Right cardiac atrium (tissue), 5 donors: ENCODE results near the gene CSNK1D. TPM values are rescaled to one million over a fixed set of nuclear protein-coding genes. Genes with fewer than 3 reads are reported as not detected.
A peak's percentile ranks its signal among the peaks of the same experiment; 100 is the strongest.
"Not testable (repeated sequence)": the region's sequence is repeated elsewhere in the genome, so short reads cannot be mapped to it uniquely, and the experiment has no call there.

ENCODE experiments used
- ATAC-seq, 2 donors: fragments of 200-7000 bp; cut with Tn5 transposase; one replicate each; pipeline versions ENCODE4 v1.8.0 to v1.9.1; 2020; ENCODE audit warnings: moderate library complexity in 2 of 2, mild to moderate bottlenecking in 1 of 2
- DNase-seq, 3 donors: peaks; one replicate each; pipeline ENCODE4 v3.0.0-alpha.2; 2020
- H3K27ac ChIP-seq: one replicate; pipeline ENCODE4 v1.5.1; 2013; ENCODE audit warnings: mild to moderate bottlenecking, low read length, control low read depth, moderate library complexity
- H3K27me3 ChIP-seq: one replicate; pipeline ENCODE4 v1.6.1; 2013; ENCODE audit not compliant: control insufficient read depth, insufficient read depth
- H3K4me1 ChIP-seq: one replicate; pipeline ENCODE4 v1.6.1; 2013; ENCODE audit warnings: low read length; ENCODE audit not compliant: control insufficient read depth, insufficient read depth
- H3K4me3 ChIP-seq: one replicate; pipeline ENCODE4 v1.5.1; 2013; ENCODE audit warnings: low read length, control low read depth
- H3K9me3 ChIP-seq: one replicate; pipeline ENCODE4 v1.6.1; 2013; ENCODE audit warnings: low read length; ENCODE audit not compliant: control insufficient read depth
- WGBS: extraction: QIAGEN DNeasy Blood & Tissue Kit; methylation state at CpG from one replicate; pipeline ENCODE4 v1.1.7; 2013; 5-methylcytosine and 5-hydroxymethylcytosine counted together
- intact Hi-C, 4 donors: fragments of 100-400 bp; cut with DNase I; formaldehyde crosslinking; loops; one replicate each; pipeline versions ENCODE4 v1.11.0 to v1.14.0; 2022 to 2023
- microRNA-seq, 2 donors: library from miRNA; unstranded; fragments of <30 nt; microRNA quantifications; one replicate each; pipeline ENCODE4 v1.2.0, GENCODE V29; 2020 to 2021
- polyA plus RNA-seq: library from polyadenylated mRNA; stranded (reverse); fragments of 200-250 nt; gene quantifications from one replicate; pipeline ENCODE4 v1.2.3, GENCODE V29; 2013
- total RNA-seq, 4 donors: library from RNA; stranded (reverse); fragmentation: NEBNext Ultra II Directional; extraction: Animal tissue kit (Norgen Biotek cat#: 25700); gene quantifications; one replicate each; pipeline ENCODE4 v1.2.1, GENCODE V29; 2021
- donor health status: healthy with polysubstance abuse.
- donor health status: DM: no; HTN: yes; CAD: no.
- donor health status: DM: no; HTN: no; CAD: no.
- donor health status: DM: no; HTN: yes; CAD: no; lungs with severe emphysema.
- donor health status: DM: yes; HTN: yes; CAD: no.

CSNK1D gene
- total and polyA plus RNA-seq, 5 donors: 61.7 to 81.7 (median 73.3) TPM

DNA sequence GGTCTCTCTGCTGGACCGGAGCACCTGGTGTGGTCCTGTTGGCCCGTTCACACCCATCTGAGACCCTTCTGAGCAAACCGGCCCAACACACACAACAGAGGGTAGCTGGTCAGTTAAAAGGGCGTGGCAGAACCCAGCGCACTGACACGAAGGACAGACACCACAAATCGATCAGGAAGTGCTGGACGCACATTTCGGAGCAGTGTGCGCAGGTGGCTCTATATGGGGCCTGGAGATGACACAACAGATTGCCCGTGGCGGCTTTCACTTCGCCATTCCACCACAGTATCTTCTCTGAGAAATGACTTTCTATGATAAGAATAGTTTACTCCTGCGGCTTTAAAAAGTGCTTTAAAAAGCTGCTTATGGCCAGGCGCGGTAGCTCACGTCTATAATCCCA lies 73.4 kb downstream of the CSNK1D start:
- ATAC-seq (no peak), DNase-seq (peak in 1 of 3 donors; percentile 34)
- Histone ChIP-seq H3K9me3 (no peaks in the 10 kb centered on the region), H3K4me1 (no peaks in the 10 kb centered on the region), H3K4me3 (no peak overlapping the region), H3K27ac (no peak overlapping the region), H3K27me3 (no peaks in the 10 kb centered on the region)
- 93% methylated on average over 17 of the region's 17 CpGs for WGBS
- intact Hi-C loops: loop anchor here in 1 of 4 donors (10.0 kb wide), 1 partner anchor 125 kb away; no protein-coding TSS in a partner anchor

- Histone ChIP-seq H3K27me3 (no peaks in the 10 kb centered on the region), H3K4me1 (no peaks in the 10 kb centered on the region), H3K4me3 (no peak overlapping the region), H3K27ac (no peak overlapping the region), H3K9me3 (no peaks in the 10 kb centered on the region)
- DNase-seq (peak in 2 of 3 donors; percentile 16 to 42), ATAC-seq (no peak)
- 92% methylated on average over 12 of the region's 12 CpGs for WGBS
- intact Hi-C loops: no loop called here
These were observed 74.0 kb downstream of the CSNK1D start for GRCh38 chr17:82199496-82199895.

DNA sequence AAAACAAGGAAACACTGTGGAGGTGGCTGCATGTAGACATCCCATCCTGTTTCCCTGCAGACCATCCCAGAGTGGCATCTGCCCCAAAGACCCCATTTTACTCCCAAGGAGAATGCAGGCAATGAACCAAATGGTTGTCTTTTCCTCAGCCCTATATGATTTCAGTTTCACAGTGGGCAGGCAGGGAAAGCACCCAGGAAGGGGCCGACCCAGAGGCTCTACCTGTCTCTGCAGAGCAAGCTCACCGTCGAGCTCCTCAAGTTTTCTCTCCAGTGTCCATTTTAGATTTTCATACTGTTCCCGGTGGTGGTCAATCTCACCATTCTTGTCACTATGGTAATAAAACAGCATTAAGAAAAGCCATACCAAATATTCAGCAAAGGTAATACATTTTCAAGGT lies 75.4 kb downstream of the CSNK1D start:
- 88% methylated on average over 4 of the region's 4 CpGs for WGBS
- ATAC-seq: no peak
- intact Hi-C loops: no loop called here
- Histone ChIP-seq H3K4me1 (no peaks in the 10 kb centered on the region), H3K27me3 (no peaks in the 10 kb centered on the region), H3K4me3 (no peak overlapping the region), H3K27ac (no peak overlapping the region), H3K9me3 (no peaks in the 10 kb centered on the region)
- DNase-seq: peak in 1 of 3 donors; percentile 4

- peak overlapping the region; percentile 39 for H3K27ac ChIP-seq
These were observed 77.5 kb downstream of the CSNK1D start for GRCh38 chr17:82195675-82196672.

DNA sequence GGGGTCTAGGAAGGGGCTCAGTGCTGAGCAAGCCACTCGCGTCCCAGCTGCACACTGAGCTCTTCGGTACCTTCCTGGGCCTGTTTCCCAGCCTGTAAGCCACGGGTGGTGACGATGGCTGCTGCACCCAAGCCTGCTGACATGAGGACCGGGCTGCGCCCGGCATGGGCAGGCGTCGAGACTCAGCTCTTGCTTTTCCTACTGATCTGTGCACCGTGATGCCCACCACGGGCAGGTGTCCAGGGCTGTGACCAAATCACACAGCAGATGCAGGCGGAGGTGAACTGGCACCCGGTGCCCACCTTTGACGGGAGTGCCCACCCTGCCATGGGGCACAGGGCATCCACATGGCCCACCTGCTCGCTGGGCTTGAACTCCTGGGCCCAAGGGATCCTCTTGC lies 78.7 kb downstream of the CSNK1D start:
- intact Hi-C loops: no loop called here
- H3K4me1 ChIP-seq: no peaks in the 10 kb centered on the region
- H3K4me3 ChIP-seq: no peak overlapping the region
- WGBS: 96% methylated on average over 16 of the region's 16 CpGs
- H3K9me3 ChIP-seq: no peaks in the 10 kb centered on the region
- no peaks in the 10 kb centered on the region for H3K27me3 ChIP-seq
- peak in 1 of 3 donors; percentile 47 for DNase-seq
- peak in 1 of 2 donors; percentile 20 for ATAC-seq
- H3K27ac ChIP-seq: no peak overlapping the region

More at GRCh38 chr17:82195675-82196672, 77.5 kb downstream of the CSNK1D start:
- no peaks in the 10 kb centered on the region for H3K9me3 ChIP-seq
- no peaks in the 10 kb centered on the region for H3K27me3 ChIP-seq
- intact Hi-C loops: no loop called here
- no peak overlapping the region for H3K4me3 ChIP-seq
- 64% methylated on average over 25 of the region's 25 CpGs for WGBS
- peak; percentile 54 to 89 (median 85) for DNase-seq
- H3K4me1 ChIP-seq: no peaks in the 10 kb centered on the region
- ATAC-seq: peak; percentile 51 to 71

- WGBS: 78% methylated on average over 16 of the region's 16 CpGs
- Histone ChIP-seq H3K9me3 (no peaks in the 10 kb centered on the region), H3K4me1 (no peaks in the 10 kb centered on the region), H3K27me3 (no peaks in the 10 kb centered on the region), H3K27ac (no peak overlapping the region), H3K4me3 (no peak overlapping the region)
- intact Hi-C loops: no loop called here
- DNase-seq (peak in 1 of 3 donors; percentile 44), ATAC-seq (peak; percentile 36 to 52)
These were observed 79.8 kb downstream of the CSNK1D start for GRCh38 chr17:82193520-82194220.

DNA sequence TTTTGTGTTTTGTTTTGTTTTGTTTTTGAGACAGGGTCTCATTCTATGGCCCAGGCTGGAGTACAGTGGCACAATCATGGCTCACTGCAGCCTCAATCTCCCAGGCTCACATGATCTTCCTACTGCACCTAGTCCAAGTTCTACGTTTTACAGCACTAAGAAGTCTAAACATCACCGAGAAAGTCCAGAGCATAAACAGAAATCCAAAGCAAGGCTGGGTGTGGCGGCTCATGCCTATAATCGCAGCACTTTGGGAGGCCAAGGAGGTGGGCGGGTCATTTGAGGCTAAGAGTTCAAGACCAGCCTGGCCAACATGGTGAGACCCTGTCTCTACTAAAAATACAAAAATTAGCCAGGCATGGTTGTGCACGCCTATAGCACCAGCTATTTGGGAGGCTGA lies 80.5 kb downstream of the CSNK1D start:
- not testable (repeated sequence) for H3K9me3 ChIP-seq, ATAC-seq

More for the DNA sequence above, 80.5 kb downstream of the CSNK1D start:
- H3K4me1 ChIP-seq, H3K27me3 ChIP-seq, DNase-seq, H3K4me3 ChIP-seq, intact Hi-C loops, H3K27ac ChIP-seq: not testable (repeated sequence)
- WGBS: 88% methylated on average over 6 of the region's 6 CpGs

Small RNA genes within 50 kb of the gene (microRNA-seq; reads per million reads assigned to microRNA genes)
- 0 reads per million in 2 donors for gene MIR6787

Other genes starting within 250 kb of the CSNK1D start
- 1 to 10 TPM; 1.0 to 2.0 (median 1.5) TPM for gene RAC3, start 242.0 kb downstream of the CSNK1D start, total RNA-seq
- 2.4 TPM for gene RAC3, start 242.0 kb downstream of the CSNK1D start, polyA plus RNA-seq
- gene DCXR, start 236.0 kb downstream of the CSNK1D start, total RNA-seq: 100 to 1,000 TPM; 127 to 181 (median 168) TPM
- gene DCXR, start 236.0 kb downstream of the CSNK1D start, polyA plus RNA-seq: 196 TPM
- gene RFNG, start 221.9 kb downstream of the CSNK1D start, total RNA-seq: 10 to 100 TPM; 19.0 to 25.1 (median 20.2) TPM
- 25.4 TPM for gene RFNG, start 221.9 kb downstream of the CSNK1D start, polyA plus RNA-seq
- 10 to 100 TPM; 87.1 to 93.7 (median 90.6) TPM for gene GPS1, start 221.8 kb downstream of the CSNK1D start, total RNA-seq
- gene GPS1, start 221.8 kb downstream of the CSNK1D start, polyA plus RNA-seq: 75.1 TPM
- gene DUS1L, start 207.9 kb downstream of the CSNK1D start, total RNA-seq: 10 to 100 TPM; 51.3 to 63.1 (median 58.4) TPM
- gene DUS1L, start 207.9 kb downstream of the CSNK1D start, polyA plus RNA-seq: 82.1 TPM
- 10 to 100 TPM; 14.3 to 71.8 (median 23.4) TPM for gene FASN, start 175.5 kb downstream of the CSNK1D start, total RNA-seq
- gene FASN, start 175.5 kb downstream of the CSNK1D start, polyA plus RNA-seq: 86.3 TPM
- 10 to 100 TPM; 14.8 to 17.3 (median 16.5) TPM for gene CCDC57, start 60.9 kb downstream of the CSNK1D start, total RNA-seq
- gene CCDC57, start 60.9 kb downstream of the CSNK1D start, polyA plus RNA-seq: 12.1 TPM
- 10 to 100 TPM; 13.6 to 23.7 (median 18.0) TPM for gene SLC16A3, start 44.7 kb downstream of the CSNK1D start, total RNA-seq
- gene SLC16A3, start 44.7 kb downstream of the CSNK1D start, polyA plus RNA-seq: 18.8 TPM
- 1 to 10 TPM in 2 of 4 donors, under 1 TPM in 2; 0.31 to 1.4 (median 0.80) TPM for gene CD7, start 43.9 kb upstream of the CSNK1D start, total RNA-seq
- 0.45 TPM for gene CD7, start 43.9 kb upstream of the CSNK1D start, polyA plus RNA-seq
- gene SECTM1, start 60.1 kb upstream of the CSNK1D start, total RNA-seq: 1 to 10 TPM; 2.8 to 5.7 (median 3.3) TPM
- 2.5 TPM for gene SECTM1, start 60.1 kb upstream of the CSNK1D start, polyA plus RNA-seq
- gene TEX19, start 85.5 kb upstream of the CSNK1D start, total RNA-seq: not detected
- gene TEX19, start 85.5 kb upstream of the CSNK1D start, polyA plus RNA-seq: not detected
- 1 to 10 TPM; 2.3 to 7.5 (median 4.6) TPM for gene UTS2R, start 98.1 kb upstream of the CSNK1D start, total RNA-seq
- 1.0 TPM for gene UTS2R, start 98.1 kb upstream of the CSNK1D start, polyA plus RNA-seq
- 10 to 100 TPM; 13.6 to 24.4 (median 18.7) TPM for gene HEXD, start 144.6 kb upstream of the CSNK1D start, total RNA-seq
- gene HEXD, start 144.6 kb upstream of the CSNK1D start, polyA plus RNA-seq: 22.5 TPM
- 10 to 100 TPM; 27.9 to 34.0 (median 30.5) TPM for gene OGFOD3, start 144.9 kb upstream of the CSNK1D start, total RNA-seq
- gene OGFOD3, start 144.9 kb upstream of the CSNK1D start, polyA plus RNA-seq: 28.9 TPM
- gene CYBC1, start 177.1 kb upstream of the CSNK1D start, total RNA-seq: 10 to 100 TPM; 31.0 to 34.7 (median 33.5) TPM
- gene CYBC1, start 177.1 kb upstream of the CSNK1D start, polyA plus RNA-seq: 20.8 TPM
- gene NARF, start 185.0 kb upstream of the CSNK1D start, total RNA-seq: 10 to 100 TPM; 67.4 to 99.6 (median 77.1) TPM
- gene NARF, start 185.0 kb upstream of the CSNK1D start, polyA plus RNA-seq: 79.1 TPM
- gene FOXK2, start 246.0 kb upstream of the CSNK1D start, total RNA-seq: 10 to 100 TPM; 35.7 to 69.1 (median 41.6) TPM
- 19.9 TPM for gene FOXK2, start 246.0 kb upstream of the CSNK1D start, polyA plus RNA-seq